Endothelial cell of umbilical vein (primary cell): ENCODE results near the gene OR2AG1. TPM values are rescaled to one million over a fixed set of nuclear protein-coding genes. Genes with fewer than 3 reads are reported as not detected.

ENCODE experiments used
- BruUV-seq: library from RNA; stranded (reverse); fragments of 400-500 nt; replicated peaks from 2 replicates; lab custom pipeline; 2021; lab: Mats Ljungman, UMichigan
- CTCF ChIA-PET: fragments of 300-600, 350-600 bp; sonication (Branson Sonifier 250); formaldehyde crosslinking; loops from one replicate; lab custom pipeline; 2021; ENCODE audit warnings: antibody characterized with exemption, inconsistent platforms; lab: Charles Lee
- POLR2A ChIA-PET: fragments of 300-600, 350-600 bp; sonication (Branson Sonifier 250); formaldehyde crosslinking; loops from one replicate; lab custom pipeline; 2021; ENCODE audit warnings: antibody characterized with exemption, inconsistent platforms; lab: Charles Lee
- DNase-seq: peaks from one replicate; pipeline ENCODE4 v3.0.0-alpha.2; 2011; ENCODE audit warnings: low read depth, low spot score
- FAIRE-seq: peaks from 2 replicates; lab custom pipeline; 2011; peaks lifted over from hg19 to GRCh38; lab: Jason Lieb, UNC
- H2AFZ ChIP-seq: 2 replicates; pipeline ENCODE4 v1.6.0; 2012; ENCODE audit warnings: low read depth, low read length, control low read depth, inconsistent platforms
- H3K27ac ChIP-seq: 2 replicates; pipeline ENCODE4 v1.5.1; 2011; ENCODE audit warnings: low read depth, mild to moderate bottlenecking, control low read depth, low read length, moderate library complexity; ENCODE audit not compliant: insufficient read depth
- H3K27me3 ChIP-seq, 2 experiments: 2 replicates each; pipeline versions ENCODE4 v1.6.0 to v1.6.1; 2011; ENCODE audit warnings: low read length in 2 of 2, mixed read lengths in 1 of 2; ENCODE audit not compliant: control insufficient read depth in 2 of 2, insufficient read depth in 2 of 2
- H3K36me3 ChIP-seq, 2 experiments: 2 replicates in 1 of 2; 3 replicates in 1 of 2; pipeline ENCODE4 v1.5.1; 2011; ENCODE audit warnings: low read length in 2 of 2, mild to moderate bottlenecking in 1 of 2, moderate library complexity in 1 of 2; ENCODE audit not compliant: control insufficient read depth in 2 of 2, insufficient read depth in 2 of 2; ENCODE audit errors: extremely low read depth in 1 of 2
- H3K4me1 ChIP-seq: 3 replicates; pipeline ENCODE4 v1.5.1; 2011; ENCODE audit warnings: mild to moderate bottlenecking, low read length; ENCODE audit not compliant: control insufficient read depth, insufficient read depth; ENCODE audit errors: extremely low read depth
- H3K4me2 ChIP-seq: 2 replicates; pipeline ENCODE4 v1.6.1; 2011; ENCODE audit warnings: low read length, control low read depth, mixed read lengths; ENCODE audit not compliant: insufficient read depth
- H3K4me3 ChIP-seq, 3 experiments: fragments of 200-600 bp in 1 of 3; sonication (generic), shearing (Covaris generic) in 1 of 3; replicated peaks in 1 of 3; 2 replicates each; pipeline ENCODE4 v1.5.1; 2011 to 2016; ENCODE audit warnings: control low read depth in 3 of 3, low read length in 3 of 3, mild to moderate bottlenecking in 2 of 3, inconsistent platforms in 1 of 3, low read depth in 1 of 3, moderate library complexity in 1 of 3; ENCODE audit not compliant: insufficient read depth in 1 of 3
- H3K79me2 ChIP-seq: 2 replicates; pipeline ENCODE4 v1.6.0; 2012; ENCODE audit warnings: low read length, inconsistent platforms; ENCODE audit not compliant: control insufficient read depth, insufficient read depth
- H3K9ac ChIP-seq: replicated peaks from 2 replicates; pipeline ENCODE3; 2011; ENCODE audit warnings: low read length, control low read depth; ENCODE audit not compliant: insufficient read depth; ENCODE audit errors: extremely low read depth
- H3K9me1 ChIP-seq: replicated peaks from 3 replicates; pipeline ENCODE4 v1.6.0; 2011; ENCODE audit warnings: mild to moderate bottlenecking, low read length; ENCODE audit not compliant: control insufficient read depth, insufficient read depth; ENCODE audit errors: extremely low read depth
- H3K9me3 ChIP-seq: replicated peaks from 2 replicates; pipeline ENCODE4 v1.5.1; 2012; ENCODE audit warnings: low read length, inconsistent platforms; ENCODE audit not compliant: control insufficient read depth, insufficient read depth
- H4K20me1 ChIP-seq: replicated peaks from 2 replicates; pipeline ENCODE3; 2011; ENCODE audit warnings: mild to moderate bottlenecking, low read length; ENCODE audit not compliant: control insufficient read depth, insufficient read depth; ENCODE audit errors: extremely low read depth
- CTCF ChIP-seq, 2 donors: IDR thresholded peaks; 1 replicate in 1 of 2; 2 replicates in 1 of 2; pipeline ENCODE4 v1.5.1; 2011; ENCODE audit warnings: low read length in 2 of 2, mild to moderate bottlenecking in 2 of 2, moderate library complexity in 2 of 2, control low read depth in 1 of 2, inconsistent platforms in 1 of 2, low read depth in 1 of 2; ENCODE audit not compliant: insufficient read depth in 1 of 2; ENCODE audit errors: extremely low read depth in 1 of 2
- EZH2 ChIP-seq: IDR thresholded peaks from 2 replicates; pipeline ENCODE4 v1.6.1; 2012; ENCODE audit warnings: borderline replicate concordance, low read depth, mild to moderate bottlenecking, moderate library complexity, low read length, inconsistent platforms; ENCODE audit not compliant: severe bottlenecking
- FOS ChIP-seq: IDR thresholded peaks from 2 replicates; pipeline ENCODE4 v1.6.1; 2011; ENCODE audit warnings: mild to moderate bottlenecking, low read length, moderate library complexity, borderline replicate concordance; ENCODE audit not compliant: insufficient read depth
- GATA2 ChIP-seq: IDR thresholded peaks from 2 replicates; pipeline ENCODE4 v1.7.0; 2011; ENCODE audit warnings: low read depth, mild to moderate bottlenecking, moderate library complexity, mixed read lengths, low read length; ENCODE audit not compliant: insufficient read length, insufficient read depth
- JUN ChIP-seq: IDR thresholded peaks from 2 replicates; pipeline ENCODE4 v1.6.1; 2011; ENCODE audit warnings: borderline replicate concordance, low read depth; ENCODE audit not compliant: insufficient read length, insufficient read depth
- MAX ChIP-seq: IDR thresholded peaks from 2 replicates; pipeline ENCODE4 v1.6.1; 2011; ENCODE audit not compliant: insufficient read depth, insufficient read length
- MYC ChIP-seq: IDR thresholded peaks from one replicate; pipeline ENCODE4 v1.6.1; 2011; ENCODE audit warnings: mild to moderate bottlenecking, low read depth, low read length
- POLR2A ChIP-seq: IDR thresholded peaks from 2 replicates; pipeline ENCODE4 v1.6.1; 2012; ENCODE audit warnings: low read depth, mild to moderate bottlenecking, control low read depth, low read length
- POLR2AphosphoS5 ChIP-seq: IDR thresholded peaks from 2 replicates; pipeline ENCODE4 v1.6.1; 2012; ENCODE audit warnings: low read depth, mild to moderate bottlenecking, control low read depth, low read length, moderate library complexity; ENCODE audit not compliant: insufficient read depth
- dilution Hi-C: fragments of 300-500 bp; cut with MboI; formaldehyde crosslinking; loops from one replicate; pipeline ENCODE4 v1.15.0; 2019; ENCODE audit warnings: low sequenced_read_pairs; ENCODE audit not compliant: extremely low pct_ligation_motif_present
- intact Hi-C: fragments of 100-400 bp; cut with micrococcal nuclease; formaldehyde crosslinking; loops from one replicate; pipeline ENCODE4 v1.10.0; 2022
- polyA plus RNA-seq, 4 experiments: library from polyadenylated mRNA; depleted of rRNA in 3 of 4; stranded (reverse) in 3 of 4; unstranded in 1 of 4; fragments of >200 nt; gene quantifications; 2 replicates each; pipeline versions ENCODE4 v1.2.1 to v1.2.3, GENCODE V29; 2011 to 2012; ENCODE audit warnings: missing spikeins in 1 of 4
- total RNA-seq: library from RNA; stranded (reverse); gene quantifications from 2 replicates; pipeline ENCODE4 v1.2.3, GENCODE V29; 2021

The OR2AG1 gene
- total and polyA plus RNA-seq, 2 donors (not counting 3 experiments of a cell fraction or from before 2014, with no cell fraction given), result not detected

- ChIA-PET POLR2A (no interaction called here), CTCF (interaction anchor here (1.4 to 1.6 kb wide), 2 partner anchors 23 to 43 kb away, joined by 4 to 8 read pairs; no protein-coding TSS in a partner anchor)
- Histone ChIP-seq H3K9ac (no peak overlapping the region), H2AFZ (no peak overlapping the region), H3K9me3 (no peaks in the 10 kb centered on the region), H3K27me3 (peaks cover 0 to 2% of the 10 kb centered on the region in 2 experiments), H3K36me3 (no peaks in the 10 kb centered on the region), H3K4me1 (no peaks in the 10 kb centered on the region), H4K20me1 (no peaks in the 10 kb centered on the region), H3K4me2 (no peak overlapping the region), H3K4me3 (no peak overlapping the region), H3K27ac (no peak overlapping the region), H3K79me2 (no peaks in the 10 kb centered on the region), H3K9me1 (no peaks in the 10 kb centered on the region)
- no peak for TF ChIP-seq CTCF (IDR thresholded peaks at IDR 0.05; ENCODE audit: extremely low read depth in 1 of 2, insufficient read depth in 1 of 2, low read depth in 1 of 2, low read length in 2 of 2)
- no peak for TF ChIP-seq JUN
- no peak for TF ChIP-seq POLR2A
- TF ChIP-seq MAX, result no peak
- TF ChIP-seq MYC, result no peak
- intact Hi-C loops (no loop called here), dilution Hi-C loops (no loop called here)
- FAIRE-seq, result no peak
- BruUV-seq, result no TSS peak
- no peak for DNase-seq
Observed at GRCh38 chr11:6780829-6781228, 2.0 kb upstream of the OR2AG1 start.

- CTCF ChIA-PET, result interaction anchor here (1.0 kb wide), 2 partner anchors 35 to 53 kb away, joined by 3 read pairs; no protein-coding TSS in a partner anchor
Observed at GRCh38 chr11:6790546-6790945, 7.7 kb downstream of the OR2AG1 start.

More at GRCh38 chr11:6790546-6790945, 7.7 kb downstream of the OR2AG1 start:
- Histone ChIP-seq H4K20me1 (no peaks in the 10 kb centered on the region), H3K36me3 (no peaks in the 10 kb centered on the region), H3K4me2 (no peak overlapping the region), H3K4me3 (no peak overlapping the region), H2AFZ (no peak overlapping the region), H3K79me2 (no peaks in the 10 kb centered on the region), H3K9me1 (no peaks in the 10 kb centered on the region), H3K9ac (no peak overlapping the region), H3K4me1 (no peaks in the 10 kb centered on the region), H3K9me3 (no peaks in the 10 kb centered on the region), H3K27me3 (peaks cover 0 to 2% of the 10 kb centered on the region in 2 experiments), H3K27ac (no peak overlapping the region)
- POLR2A ChIA-PET, result no interaction called here
- intact Hi-C loops (no loop called here), dilution Hi-C loops (no loop called here)
- BruUV-seq, result no TSS peak
- FAIRE-seq, result no peak
- TF ChIP-seq CTCF (IDR thresholded peaks at IDR 0.05; ENCODE audit: extremely low read depth in 1 of 2, insufficient read depth in 1 of 2, low read depth in 1 of 2, low read length in 2 of 2), result no peak
- no peak for TF ChIP-seq POLR2AphosphoS5
- TF ChIP-seq JUN, result no peak
- TF ChIP-seq GATA2, result no peak
- no peak for TF ChIP-seq MAX
- no peak for TF ChIP-seq FOS
- no peak for TF ChIP-seq EZH2
- no peak for TF ChIP-seq POLR2A
- no peak for TF ChIP-seq MYC
- DNase-seq, result no peak
